Measurements from ENCODE around the gene GIMAP8.

Gene GIMAP8

GRCh38 chr7:150430465-150431085, 19.9 kb upstream of the GIMAP8 start:
- H3K4me1 ChIP-seq (ENCODE audit: control insufficient read depth, insufficient read depth, low read length) = peaks cover 7% of the 10 kb centered on the region
- peaks cover 4% of the 10 kb centered on the region for H3K9me3 ChIP-seq (ENCODE audit: control insufficient read depth, low read length)
- H3K9ac ChIP-seq (ENCODE audit: low read length) = no peak overlapping the region
- H3K36me3 ChIP-seq (ENCODE audit: control insufficient read depth, insufficient read depth, low read length, severe bottlenecking) = no peaks in the 10 kb centered on the region
- H3K4me3 ChIP-seq (ENCODE audit: low read length) = no peak overlapping the region
- peaks cover 8% of the 10 kb centered on the region for H3K27me3 ChIP-seq (replicated peaks; ENCODE audit: control insufficient read depth, insufficient read depth, low read length)
- peak; percentile 39 for DNase-seq (ENCODE audit: low read depth)

- Histone ChIP-seq H3K4me3 (ENCODE audit: low read length) (no peak overlapping the region), H3K9ac (ENCODE audit: low read length) (no peak overlapping the region), H3K36me3 (ENCODE audit: control insufficient read depth, insufficient read depth, low read length, severe bottlenecking) (no peaks in the 10 kb centered on the region), H3K27me3 (replicated peaks; ENCODE audit: control insufficient read depth, insufficient read depth, low read length) (peaks cover 10% of the 10 kb centered on the region), H3K4me1 (ENCODE audit: control insufficient read depth, insufficient read depth, low read length) (peaks cover 7% of the 10 kb centered on the region), H3K9me3 (ENCODE audit: control insufficient read depth, low read length) (peaks cover 4% of the 10 kb centered on the region)
- no peak for DNase-seq (ENCODE audit: low read depth)
Measured at GRCh38 chr7:150431839-150432658, 18.4 kb upstream of the GIMAP8 start.

- peaks cover 4% of the 10 kb centered on the region for H3K9me3 ChIP-seq (ENCODE audit: control insufficient read depth, low read length)
- H3K4me3 ChIP-seq (ENCODE audit: low read length) = no peak overlapping the region
- H3K36me3 ChIP-seq (ENCODE audit: control insufficient read depth, insufficient read depth, low read length, severe bottlenecking) = no peaks in the 10 kb centered on the region
- H3K9ac ChIP-seq (ENCODE audit: low read length) = no peak overlapping the region
- peaks cover 10% of the 10 kb centered on the region for H3K27me3 ChIP-seq (replicated peaks; ENCODE audit: control insufficient read depth, insufficient read depth, low read length)
- DNase-seq (ENCODE audit: low read depth) = no peak
- H3K4me1 ChIP-seq (ENCODE audit: control insufficient read depth, insufficient read depth, low read length) = peaks cover 7% of the 10 kb centered on the region
Measured at GRCh38 chr7:150432915-150433892, 17.2 kb upstream of the GIMAP8 start.

- H3K36me3 ChIP-seq (ENCODE audit: control insufficient read depth, insufficient read depth, low read length, severe bottlenecking) = no peaks in the 10 kb centered on the region
- no peaks in the 10 kb centered on the region for H3K4me1 ChIP-seq (ENCODE audit: control insufficient read depth, insufficient read depth, low read length)
- H3K9me3 ChIP-seq (ENCODE audit: control insufficient read depth, low read length) = peaks cover 6% of the 10 kb centered on the region
- no peak overlapping the region for H3K9ac ChIP-seq (ENCODE audit: low read length)
- no peak for DNase-seq (ENCODE audit: low read depth)
- peaks cover 10% of the 10 kb centered on the region for H3K27me3 ChIP-seq (replicated peaks; ENCODE audit: control insufficient read depth, insufficient read depth, low read length)
- H3K4me3 ChIP-seq (ENCODE audit: low read length) = no peak overlapping the region
Measured at GRCh38 chr7:150434240-150434639, 16.2 kb upstream of the GIMAP8 start.

GRCh38 chr7:150435047-150435389, 15.4 kb upstream of the GIMAP8 start:
- peaks cover 10% of the 10 kb centered on the region for H3K27me3 ChIP-seq (replicated peaks; ENCODE audit: control insufficient read depth, insufficient read depth, low read length)
- no peaks in the 10 kb centered on the region for H3K4me1 ChIP-seq (ENCODE audit: control insufficient read depth, insufficient read depth, low read length)
- no peaks in the 10 kb centered on the region for H3K36me3 ChIP-seq (ENCODE audit: control insufficient read depth, insufficient read depth, low read length, severe bottlenecking)
- H3K9me3 ChIP-seq (ENCODE audit: control insufficient read depth, low read length) = peaks cover 12% of the 10 kb centered on the region
- no peak for DNase-seq (ENCODE audit: low read depth)
- H3K9ac ChIP-seq (ENCODE audit: low read length) = no peak overlapping the region
- no peak overlapping the region for H3K4me3 ChIP-seq (ENCODE audit: low read length)

GRCh38 chr7:150435390-150436073, 14.9 kb upstream of the GIMAP8 start:
- DNase-seq (ENCODE audit: low read depth) = no peak
- Histone ChIP-seq H3K27me3 (replicated peaks; ENCODE audit: control insufficient read depth, insufficient read depth, low read length) (peaks cover 10% of the 10 kb centered on the region), H3K4me1 (ENCODE audit: control insufficient read depth, insufficient read depth, low read length) (no peaks in the 10 kb centered on the region), H3K4me3 (ENCODE audit: low read length) (no peak overlapping the region), H3K36me3 (ENCODE audit: control insufficient read depth, insufficient read depth, low read length, severe bottlenecking) (no peaks in the 10 kb centered on the region), H3K9me3 (ENCODE audit: control insufficient read depth, low read length) (peaks cover 13% of the 10 kb centered on the region), H3K9ac (ENCODE audit: low read length) (no peak overlapping the region)

- Histone ChIP-seq H3K4me3 (ENCODE audit: low read length) (no peak overlapping the region), H3K36me3 (ENCODE audit: control insufficient read depth, insufficient read depth, low read length, severe bottlenecking) (no peaks in the 10 kb centered on the region), H3K4me1 (ENCODE audit: control insufficient read depth, insufficient read depth, low read length) (no peaks in the 10 kb centered on the region), H3K27me3 (replicated peaks; ENCODE audit: control insufficient read depth, insufficient read depth, low read length) (peaks cover 8% of the 10 kb centered on the region), H3K9ac (ENCODE audit: low read length) (no peak overlapping the region), H3K9me3 (ENCODE audit: control insufficient read depth, low read length) (peaks cover 25% of the 10 kb centered on the region)
- DNase-seq (ENCODE audit: low read depth) = no peak
Measured at GRCh38 chr7:150439967-150440366, 10.5 kb upstream of the GIMAP8 start.

- H3K4me3 ChIP-seq (ENCODE audit: low read length) = no peak overlapping the region
- no peak for DNase-seq (ENCODE audit: low read depth)
- H3K27me3 ChIP-seq (replicated peaks; ENCODE audit: control insufficient read depth, insufficient read depth, low read length) = peaks cover 5% of the 10 kb centered on the region
- H3K4me1 ChIP-seq (ENCODE audit: control insufficient read depth, insufficient read depth, low read length) = peaks cover 5% of the 10 kb centered on the region
- H3K9me3 ChIP-seq (ENCODE audit: control insufficient read depth, low read length) = peaks cover 21% of the 10 kb centered on the region
- H3K36me3 ChIP-seq (ENCODE audit: control insufficient read depth, insufficient read depth, low read length, severe bottlenecking) = no peaks in the 10 kb centered on the region
- H3K9ac ChIP-seq (ENCODE audit: low read length) = no peak overlapping the region
Measured at GRCh38 chr7:150441524-150441923, 8.9 kb upstream of the GIMAP8 start.

- H3K4me1 ChIP-seq (ENCODE audit: control insufficient read depth, insufficient read depth, low read length) = peaks cover 8% of the 10 kb centered on the region
- no peak overlapping the region for H3K9ac ChIP-seq (ENCODE audit: low read length)
- H3K9me3 ChIP-seq (ENCODE audit: control insufficient read depth, low read length) = peaks cover 21% of the 10 kb centered on the region
- H3K27me3 ChIP-seq (replicated peaks; ENCODE audit: control insufficient read depth, insufficient read depth, low read length) = peaks cover 5% of the 10 kb centered on the region
- H3K4me3 ChIP-seq (ENCODE audit: low read length) = no peak overlapping the region
- H3K36me3 ChIP-seq (ENCODE audit: control insufficient read depth, insufficient read depth, low read length, severe bottlenecking) = no peaks in the 10 kb centered on the region
- no peak for DNase-seq (ENCODE audit: low read depth)
Measured at GRCh38 chr7:150442811-150443210, 7.6 kb upstream of the GIMAP8 start.

GRCh38 chr7:150443793-150444540, 6.5 kb upstream of the GIMAP8 start:
- Histone ChIP-seq H3K4me1 (ENCODE audit: control insufficient read depth, insufficient read depth, low read length) (peaks cover 10% of the 10 kb centered on the region), H3K9me3 (ENCODE audit: control insufficient read depth, low read length) (peaks cover 19% of the 10 kb centered on the region), H3K4me3 (ENCODE audit: low read length) (no peak overlapping the region), H3K27me3 (replicated peaks; ENCODE audit: control insufficient read depth, insufficient read depth, low read length) (peaks cover 6% of the 10 kb centered on the region), H3K36me3 (ENCODE audit: control insufficient read depth, insufficient read depth, low read length, severe bottlenecking) (no peaks in the 10 kb centered on the region), H3K9ac (ENCODE audit: low read length) (no peak overlapping the region)
- DNase-seq (ENCODE audit: low read depth) = no peak

Measured in adipocyte (in vitro differentiated cells).